SK-N-SH treated with all-trans-retinoic acid at 6 μM for 48 hours (cell line): Measurements from ENCODE around the gene ZNF236.

Source experiments
- ATAC-seq: fragments of 200-7000 bp; cut with Tn5 transposase; 3 replicates; pipeline ENCODE4 v1.9.1; 2020; ENCODE audit warnings: mild to moderate bottlenecking, moderate library complexity
- ARNTL ChIP-seq: fragments of 450-650 bp; formaldehyde crosslinking; IDR thresholded peaks from 2 replicates; pipeline ENCODE4 v1.5.0; 2020; ENCODE audit warnings: low read depth, mild to moderate bottlenecking, moderate library complexity, borderline replicate concordance
- BACH2 ChIP-seq: fragments of 250-450 bp; sonication (Bioruptor Pico); IDR thresholded peaks from 2 replicates; pipeline ENCODE4 v1.9.0; 2021; ENCODE audit warnings: mild to moderate bottlenecking, borderline replicate concordance
- CREB5 ChIP-seq: fragments of 250-450 bp; sonication (Bioruptor Pico); IDR thresholded peaks from 2 replicates; pipeline ENCODE4 v1.5.1; 2020; ENCODE audit warnings: low read depth, mild to moderate bottlenecking, moderate library complexity
- CSDC2 ChIP-seq: fragments of 250-450 bp; sonication (Bioruptor Pico); IDR thresholded peaks from 2 replicates; pipeline ENCODE4 v1.5.0; 2020; ENCODE audit warnings: mild to moderate bottlenecking, moderate library complexity
- ESRRG ChIP-seq: fragments of 250-450 bp; sonication (Bioruptor Pico); IDR thresholded peaks from 2 replicates; pipeline ENCODE4 v1.6.1; 2021; ENCODE audit warnings: mild to moderate bottlenecking
- ISL1 ChIP-seq: fragments of 250-450 bp; sonication (Bioruptor Pico); IDR thresholded peaks from 2 replicates; pipeline ENCODE4 v2.1.2; 2022; ENCODE audit warnings: mild to moderate bottlenecking, moderate library complexity
- OSR1 ChIP-seq: fragments of 250-450 bp; sonication (Bioruptor Pico); IDR thresholded peaks from 2 replicates; pipeline ENCODE4 v1.8.0; 2022; ENCODE audit warnings: moderate library complexity, mild to moderate bottlenecking, inconsistent platforms
- POU6F1 ChIP-seq: fragments of 250-450 bp; sonication (Bioruptor Pico); IDR thresholded peaks from 2 replicates; pipeline ENCODE4 v1.8.0; 2021; ENCODE audit warnings: low read depth, mild to moderate bottlenecking, moderate library complexity, borderline replicate concordance
- PPARA ChIP-seq: fragments of 250-450 bp; sonication (Bioruptor Pico); IDR thresholded peaks from 2 replicates; pipeline ENCODE4 v1.5.0; 2020; ENCODE audit warnings: mild to moderate bottlenecking, borderline replicate concordance
- RARB ChIP-seq: fragments of 250-450 bp; sonication (Bioruptor Pico); IDR thresholded peaks from 2 replicates; pipeline ENCODE4 v1.8.0; 2021; ENCODE audit warnings: mild to moderate bottlenecking, moderate library complexity
- SNAI2 ChIP-seq: fragments of 250-450 bp; sonication (Bioruptor Pico); IDR thresholded peaks from 2 replicates; pipeline ENCODE4 v1.5.0; 2020; ENCODE audit warnings: mild to moderate bottlenecking, moderate library complexity
- TOX ChIP-seq: fragments of 250-450 bp; sonication (Bioruptor Pico); IDR thresholded peaks from 2 replicates; pipeline ENCODE4 v1.8.0; 2021; ENCODE audit warnings: mild to moderate bottlenecking, moderate library complexity, borderline replicate concordance
- ZC3H10 ChIP-seq: fragments of 250-450 bp; sonication (Bioruptor Pico); IDR thresholded peaks from 2 replicates; pipeline ENCODE4 v1.5.1; 2021; ENCODE audit warnings: mild to moderate bottlenecking, moderate library complexity
- ZFP3 ChIP-seq: fragments of 250-450 bp; sonication (Bioruptor Pico); IDR thresholded peaks from 2 replicates; pipeline ENCODE4 v1.5.0; 2020; ENCODE audit warnings: mild to moderate bottlenecking, moderate library complexity
- ZFP30 ChIP-seq: fragments of 450-650 bp; formaldehyde crosslinking; IDR thresholded peaks from 2 replicates; pipeline ENCODE4 v1.5.0; 2022; ENCODE audit warnings: mild to moderate bottlenecking, moderate library complexity
- ZNF565 ChIP-seq: fragments of 450-650 bp; formaldehyde crosslinking; conservative IDR thresholded peaks from 2 replicates; pipeline ENCODE4 v1.5.0; 2020; ENCODE audit warnings: low read depth, mild to moderate bottlenecking, moderate library complexity
- ZNF70 ChIP-seq: fragments of 450-650 bp; formaldehyde crosslinking; IDR thresholded peaks from 2 replicates; pipeline ENCODE4 v1.5.0; 2020; ENCODE audit warnings: mild to moderate bottlenecking, moderate library complexity
- TF ChIP-seq, protein P1 (sequence below): fragments of 250-450 bp; sonication (Bioruptor Pico); IDR thresholded peaks from 2 replicates; pipeline ENCODE4 v1.5.0; 2020; ENCODE audit warnings: mild to moderate bottlenecking, moderate library complexity
- TF ChIP-seq, protein P2 (sequence below): fragments of 250-450 bp; sonication (Bioruptor Pico); IDR thresholded peaks from 2 replicates; pipeline ENCODE4 v1.5.1; 2021; ENCODE audit warnings: mild to moderate bottlenecking, moderate library complexity
- TF ChIP-seq, protein P3 (sequence below): fragments of 250-450 bp; sonication (Bioruptor Pico); IDR thresholded peaks from 2 replicates; pipeline ENCODE4 v1.8.0; 2020; ENCODE audit warnings: mild to moderate bottlenecking, moderate library complexity, borderline replicate concordance

ZNF236 gene

GRCh38 chr18:76996429-76996828 is 174.1 kb downstream of the ZNF236 start (continued):
- TF ChIP-seq, protein P1, sequence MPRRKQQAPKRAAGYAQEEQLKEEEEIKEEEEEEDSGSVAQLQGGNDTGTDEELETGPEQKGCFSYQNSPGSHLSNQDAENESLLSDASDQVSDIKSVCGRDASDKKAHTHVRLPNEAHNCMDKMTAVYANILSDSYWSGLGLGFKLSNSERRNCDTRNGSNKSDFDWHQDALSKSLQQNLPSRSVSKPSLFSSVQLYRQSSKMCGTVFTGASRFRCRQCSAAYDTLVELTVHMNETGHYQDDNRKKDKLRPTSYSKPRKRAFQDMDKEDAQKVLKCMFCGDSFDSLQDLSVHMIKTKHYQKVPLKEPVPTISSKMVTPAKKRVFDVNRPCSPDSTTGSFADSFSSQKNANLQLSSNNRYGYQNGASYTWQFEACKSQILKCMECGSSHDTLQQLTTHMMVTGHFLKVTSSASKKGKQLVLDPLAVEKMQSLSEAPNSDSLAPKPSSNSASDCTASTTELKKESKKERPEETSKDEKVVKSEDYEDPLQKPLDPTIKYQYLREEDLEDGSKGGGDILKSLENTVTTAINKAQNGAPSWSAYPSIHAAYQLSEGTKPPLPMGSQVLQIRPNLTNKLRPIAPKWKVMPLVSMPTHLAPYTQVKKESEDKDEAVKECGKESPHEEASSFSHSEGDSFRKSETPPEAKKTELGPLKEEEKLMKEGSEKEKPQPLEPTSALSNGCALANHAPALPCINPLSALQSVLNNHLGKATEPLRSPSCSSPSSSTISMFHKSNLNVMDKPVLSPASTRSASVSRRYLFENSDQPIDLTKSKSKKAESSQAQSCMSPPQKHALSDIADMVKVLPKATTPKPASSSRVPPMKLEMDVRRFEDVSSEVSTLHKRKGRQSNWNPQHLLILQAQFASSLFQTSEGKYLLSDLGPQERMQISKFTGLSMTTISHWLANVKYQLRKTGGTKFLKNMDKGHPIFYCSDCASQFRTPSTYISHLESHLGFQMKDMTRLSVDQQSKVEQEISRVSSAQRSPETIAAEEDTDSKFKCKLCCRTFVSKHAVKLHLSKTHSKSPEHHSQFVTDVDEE (CRISPR knock-in tag), result no peak
- TF ChIP-seq CSDC2 (CRISPR knock-in tag) (no peak), ZFP3 (CRISPR knock-in tag) (no peak)

- ATAC-seq, result no peak
- TF ChIP-seq ZNF70 (CRISPR knock-in tag) (no peak), ZC3H10 (CRISPR knock-in tag) (no peak), CREB5 (CRISPR knock-in tag) (no peak), SNAI2 (no peak), CSDC2 (CRISPR knock-in tag) (no peak), ZFP3 (CRISPR knock-in tag) (no peak), TOX (CRISPR knock-in tag) (no peak), ESRRG (CRISPR knock-in tag) (no peak), ZFP30 (no peak), BACH2 (CRISPR knock-in tag) (no peak), OSR1 (CRISPR knock-in tag) (no peak), RARB (no peak), ARNTL (CRISPR knock-in tag) (no peak), ISL1 (CRISPR knock-in tag) (no peak), POU6F1 (CRISPR knock-in tag) (no peak)
- TF ChIP-seq, protein P1 (CRISPR knock-in tag), result no peak
- TF ChIP-seq, protein P2, sequence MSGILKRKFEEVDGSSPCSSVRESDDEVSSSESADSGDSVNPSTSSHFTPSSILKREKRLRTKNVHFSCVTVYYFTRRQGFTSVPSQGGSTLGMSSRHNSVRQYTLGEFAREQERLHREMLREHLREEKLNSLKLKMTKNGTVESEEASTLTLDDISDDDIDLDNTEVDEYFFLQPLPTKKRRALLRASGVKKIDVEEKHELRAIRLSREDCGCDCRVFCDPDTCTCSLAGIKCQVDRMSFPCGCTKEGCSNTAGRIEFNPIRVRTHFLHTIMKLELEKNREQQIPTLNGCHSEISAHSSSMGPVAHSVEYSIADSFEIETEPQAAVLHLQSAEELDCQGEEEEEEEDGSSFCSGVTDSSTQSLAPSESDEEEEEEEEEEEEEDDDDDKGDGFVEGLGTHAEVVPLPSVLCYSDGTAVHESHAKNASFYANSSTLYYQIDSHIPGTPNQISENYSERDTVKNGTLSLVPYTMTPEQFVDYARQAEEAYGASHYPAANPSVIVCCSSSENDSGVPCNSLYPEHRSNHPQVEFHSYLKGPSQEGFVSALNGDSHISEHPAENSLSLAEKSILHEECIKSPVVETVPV (CRISPR knock-in tag), result no peak
Observed at GRCh38 chr18:76997951-76998808, 175.8 kb downstream of the ZNF236 start.

DNA sequence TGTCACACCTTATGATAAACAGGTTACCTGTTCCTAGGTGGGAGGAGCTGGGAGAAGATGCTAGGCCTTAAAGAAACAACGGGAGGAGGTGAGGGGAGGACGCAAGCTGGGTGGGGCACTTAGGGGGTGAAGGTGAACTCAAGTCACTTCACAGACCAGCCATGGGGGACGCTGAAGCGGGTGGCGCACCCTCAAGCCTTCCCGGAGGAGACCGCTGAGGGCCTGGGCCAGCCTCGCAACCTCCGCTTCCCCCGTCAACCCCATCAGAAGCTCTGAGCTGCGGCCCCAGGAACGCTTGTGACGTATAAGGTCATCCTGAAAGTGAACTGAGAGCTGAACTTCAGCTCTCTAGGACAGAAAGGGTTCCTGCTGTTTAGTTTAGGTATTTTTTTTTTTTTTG is 176.7 kb downstream of the ZNF236 start:
- no peak for TF ChIP-seq ZFP3 (CRISPR knock-in tag)
- TF ChIP-seq PPARA (CRISPR knock-in tag), result no peak
- no peak for TF ChIP-seq BACH2 (CRISPR knock-in tag)
- TF ChIP-seq, protein P3, sequence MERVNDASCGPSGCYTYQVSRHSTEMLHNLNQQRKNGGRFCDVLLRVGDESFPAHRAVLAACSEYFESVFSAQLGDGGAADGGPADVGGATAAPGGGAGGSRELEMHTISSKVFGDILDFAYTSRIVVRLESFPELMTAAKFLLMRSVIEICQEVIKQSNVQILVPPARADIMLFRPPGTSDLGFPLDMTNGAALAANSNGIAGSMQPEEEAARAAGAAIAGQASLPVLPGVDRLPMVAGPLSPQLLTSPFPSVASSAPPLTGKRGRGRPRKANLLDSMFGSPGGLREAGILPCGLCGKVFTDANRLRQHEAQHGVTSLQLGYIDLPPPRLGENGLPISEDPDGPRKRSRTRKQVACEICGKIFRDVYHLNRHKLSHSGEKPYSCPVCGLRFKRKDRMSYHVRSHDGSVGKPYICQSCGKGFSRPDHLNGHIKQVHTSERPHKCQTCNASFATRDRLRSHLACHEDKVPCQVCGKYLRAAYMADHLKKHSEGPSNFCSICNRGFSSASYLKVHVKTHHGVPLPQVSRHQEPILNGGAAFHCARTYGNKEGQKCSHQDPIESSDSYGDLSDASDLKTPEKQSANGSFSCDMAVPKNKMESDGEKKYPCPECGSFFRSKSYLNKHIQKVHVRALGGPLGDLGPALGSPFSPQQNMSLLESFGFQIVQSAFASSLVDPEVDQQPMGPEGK (CRISPR knock-in tag), result no peak
- TF ChIP-seq CREB5 (CRISPR knock-in tag), result no peak
- no peak for TF ChIP-seq ZNF565 (CRISPR knock-in tag)
- no peak for TF ChIP-seq OSR1 (CRISPR knock-in tag)
- no peak for TF ChIP-seq POU6F1 (CRISPR knock-in tag)
- no peak for TF ChIP-seq CSDC2 (CRISPR knock-in tag)
- TF ChIP-seq, all 23 proteins: peak for 0
- no peak for ATAC-seq
